ENCODE data around the gene PPARD.

The PPARD gene

DNA sequence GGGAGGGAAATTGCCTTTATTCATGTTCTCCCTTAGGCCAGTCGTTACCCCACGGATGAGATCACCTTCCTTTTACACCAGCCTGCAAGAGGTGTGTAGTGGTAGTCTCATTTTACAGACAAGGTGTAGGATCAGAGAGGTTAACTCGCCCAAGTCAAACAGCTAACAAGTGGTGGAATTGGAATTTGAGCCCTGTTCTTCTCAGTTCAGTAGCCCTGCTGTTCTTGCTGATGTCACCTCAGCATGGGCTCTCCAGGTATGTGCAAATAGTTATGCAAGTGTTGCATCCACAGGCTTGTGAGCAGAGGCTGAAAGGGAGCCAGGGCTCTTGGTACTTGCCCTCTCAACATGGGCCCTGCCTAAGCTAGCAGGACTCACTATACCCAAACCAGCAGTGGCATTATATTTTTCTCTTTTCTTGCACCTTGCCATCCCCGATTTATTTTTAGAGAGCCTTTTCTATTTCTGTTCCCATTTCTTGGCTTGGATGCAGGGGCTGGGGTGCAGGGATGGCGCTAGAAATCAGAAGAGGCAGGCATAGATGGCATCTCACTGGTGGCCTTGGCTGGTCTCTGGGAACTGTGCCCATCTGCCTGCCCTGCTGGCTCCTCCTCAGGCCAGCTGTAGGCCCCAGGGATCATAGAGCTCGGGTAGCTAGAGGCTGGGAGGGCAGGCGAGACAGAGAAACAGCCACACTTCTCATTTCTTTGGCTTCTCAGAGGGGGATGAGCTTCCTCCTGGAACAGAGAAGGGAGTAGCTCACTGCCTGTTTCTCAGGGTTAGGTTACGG lies 18.2 kb downstream of the PPARD start:
- Mint-ChIP-seq H3K27ac (no peak overlapping the region), H3K4me1 (peaks cover 74% of the 10 kb centered on the region), H3K9me3 (no peaks in the 10 kb centered on the region), H3K27me3 (no peaks in the 10 kb centered on the region), H3K4me3 (no peak overlapping the region)
- no peak for ATAC-seq
- DNase-seq = no peak

- DNase-seq (no peak), ATAC-seq (no peak)
- Mint-ChIP-seq H3K4me3 (no peak overlapping the region), H3K4me1 (peaks cover 77% of the 10 kb centered on the region), H3K9me3 (no peaks in the 10 kb centered on the region), H3K27ac (peak overlapping the region in 1 of 2 donors; percentile 49), H3K27me3 (no peaks in the 10 kb centered on the region)
These were observed 19.8 kb downstream of the PPARD start for GRCh38 chr6:35362200-35362599.

- Mint-ChIP-seq H3K27ac (peak overlapping the region in 1 of 2 donors; percentile 34), H3K4me3 (no peak overlapping the region), H3K4me1 (peaks cover 79% of the 10 kb centered on the region), H3K9me3 (no peaks in the 10 kb centered on the region), H3K27me3 (no peaks in the 10 kb centered on the region)
- ATAC-seq (no peak), DNase-seq (no peak)
These were observed 21.0 kb downstream of the PPARD start for GRCh38 chr6:35363293-35363750.

DNA sequence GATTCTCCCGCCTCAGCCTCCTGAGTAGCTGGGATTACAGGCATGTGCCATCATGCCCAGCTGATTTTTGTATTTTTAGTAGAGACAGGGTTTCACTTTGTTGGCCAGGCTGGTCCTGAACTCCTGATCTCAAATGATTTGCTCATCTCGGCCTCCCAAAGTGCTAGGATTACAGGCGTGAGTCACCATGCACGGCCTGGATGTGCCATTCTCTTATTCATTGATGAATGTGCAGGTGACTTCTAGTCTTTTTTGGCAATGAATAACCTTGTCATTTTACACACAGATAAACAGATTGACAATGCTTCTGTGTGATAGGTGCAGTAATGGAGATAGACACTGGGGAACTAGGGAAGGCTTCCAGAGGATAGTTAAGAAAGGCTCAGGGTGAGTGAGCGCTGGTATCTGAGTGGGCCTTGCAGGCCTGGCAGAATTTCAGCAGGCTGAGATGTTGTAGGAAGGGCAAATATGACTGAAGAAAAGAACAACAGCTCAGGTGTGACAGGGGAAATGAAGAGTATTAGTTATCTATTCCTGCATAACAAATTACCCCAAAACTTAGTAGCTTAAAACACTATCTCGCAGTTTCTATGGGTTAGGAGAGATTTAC lies 23.3 kb downstream of the PPARD start:
- H3K27me3 Mint-ChIP-seq = no peaks in the 10 kb centered on the region
- peak overlapping the region in 1 of 2 donors; percentile 41 for H3K27ac Mint-ChIP-seq
- peaks cover 79% of the 10 kb centered on the region for H3K4me1 Mint-ChIP-seq
- DNase-seq (no peak), ATAC-seq (no peak)
- no peak overlapping the region for H3K4me3 Mint-ChIP-seq
- H3K9me3 Mint-ChIP-seq = no peaks in the 10 kb centered on the region

GRCh38 chr6:35366204-35366596 lies 23.8 kb downstream of the PPARD start:
- H3K27me3 Mint-ChIP-seq = no peaks in the 10 kb centered on the region
- no peak for DNase-seq
- H3K9me3 Mint-ChIP-seq = no peaks in the 10 kb centered on the region
- H3K4me3 Mint-ChIP-seq = no peak overlapping the region
- peaks cover 79% of the 10 kb centered on the region for H3K4me1 Mint-ChIP-seq
- ATAC-seq = no peak
- H3K27ac Mint-ChIP-seq = no peak overlapping the region

DNA sequence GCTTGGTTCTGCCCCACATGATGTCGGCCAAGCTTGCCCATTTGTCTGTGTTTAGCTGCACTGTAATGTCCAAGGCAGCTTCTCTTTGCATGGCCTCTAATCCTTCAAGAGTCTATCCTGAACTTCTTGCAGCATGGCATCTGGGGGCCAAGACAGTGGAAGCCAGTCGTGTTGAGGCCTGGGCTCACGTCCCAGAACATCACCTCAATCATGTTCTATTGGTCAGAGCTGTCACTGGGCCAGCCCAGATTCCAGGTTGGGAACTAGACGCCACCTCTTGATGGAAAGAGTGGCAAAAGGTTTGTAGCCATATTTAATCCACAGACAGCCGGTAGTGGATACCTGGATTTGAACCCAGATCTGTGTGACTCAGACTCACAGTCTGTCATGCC lies 25.3 kb downstream of the PPARD start:
- Mint-ChIP-seq H3K4me1 (peaks cover 71% of the 10 kb centered on the region), H3K9me3 (no peaks in the 10 kb centered on the region), H3K27ac (no peak overlapping the region), H3K4me3 (no peak overlapping the region), H3K27me3 (no peaks in the 10 kb centered on the region)
- no peak for DNase-seq
- no peak for ATAC-seq

GRCh38 chr6:35368038-35368887 lies 25.9 kb downstream of the PPARD start:
- no peaks in the 10 kb centered on the region for H3K9me3 Mint-ChIP-seq
- ATAC-seq = peak; percentile 73
- peak overlapping the region; percentile 42 to 48 for H3K4me3 Mint-ChIP-seq
- peak; percentile 20 to 44 for DNase-seq
- peak overlapping the region in 1 of 2 donors; percentile 17 for H3K27ac Mint-ChIP-seq
- H3K4me1 Mint-ChIP-seq = peaks cover 65% of the 10 kb centered on the region
- no peaks in the 10 kb centered on the region for H3K27me3 Mint-ChIP-seq

DNA sequence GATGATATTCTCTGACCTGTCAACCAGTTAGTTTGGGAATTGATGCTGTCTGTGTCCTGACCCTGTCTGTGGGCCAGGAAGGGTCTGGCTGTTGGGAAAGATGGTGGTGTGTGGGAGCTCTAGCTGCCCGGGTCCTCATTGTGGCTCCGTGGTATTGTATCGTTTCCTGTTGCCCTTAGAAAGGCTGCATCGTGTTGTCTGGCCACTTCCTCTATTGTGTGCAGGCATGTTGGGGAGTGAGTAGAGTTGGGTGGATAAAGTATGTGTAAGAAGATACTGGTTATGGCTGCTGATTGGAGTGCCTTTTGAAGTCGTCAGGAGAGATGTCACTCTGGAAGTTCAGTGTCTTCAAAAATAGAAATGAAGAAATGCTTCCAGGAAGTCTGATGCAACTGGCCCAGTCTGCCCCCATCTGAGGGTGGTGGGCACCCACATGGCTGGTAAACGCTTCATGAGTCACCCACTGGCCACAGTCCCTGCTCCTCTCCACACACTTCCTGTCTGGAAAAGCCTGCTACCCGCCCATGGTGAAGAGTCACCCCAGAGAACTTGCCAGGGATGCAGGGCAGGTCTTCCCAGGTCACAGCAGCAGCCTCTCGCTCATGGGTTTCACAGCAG lies 27.9 kb downstream of the PPARD start:
- Mint-ChIP-seq H3K9me3 (no peaks in the 10 kb centered on the region), H3K4me3 (peak overlapping the region; percentile 67 to 77), H3K4me1 (peaks cover 66% of the 10 kb centered on the region), H3K27ac (peak overlapping the region; percentile 88 to 97), H3K27me3 (no peaks in the 10 kb centered on the region)
- DNase-seq (peak; percentile 31 to 61), ATAC-seq (peak; percentile 87)

DNA sequence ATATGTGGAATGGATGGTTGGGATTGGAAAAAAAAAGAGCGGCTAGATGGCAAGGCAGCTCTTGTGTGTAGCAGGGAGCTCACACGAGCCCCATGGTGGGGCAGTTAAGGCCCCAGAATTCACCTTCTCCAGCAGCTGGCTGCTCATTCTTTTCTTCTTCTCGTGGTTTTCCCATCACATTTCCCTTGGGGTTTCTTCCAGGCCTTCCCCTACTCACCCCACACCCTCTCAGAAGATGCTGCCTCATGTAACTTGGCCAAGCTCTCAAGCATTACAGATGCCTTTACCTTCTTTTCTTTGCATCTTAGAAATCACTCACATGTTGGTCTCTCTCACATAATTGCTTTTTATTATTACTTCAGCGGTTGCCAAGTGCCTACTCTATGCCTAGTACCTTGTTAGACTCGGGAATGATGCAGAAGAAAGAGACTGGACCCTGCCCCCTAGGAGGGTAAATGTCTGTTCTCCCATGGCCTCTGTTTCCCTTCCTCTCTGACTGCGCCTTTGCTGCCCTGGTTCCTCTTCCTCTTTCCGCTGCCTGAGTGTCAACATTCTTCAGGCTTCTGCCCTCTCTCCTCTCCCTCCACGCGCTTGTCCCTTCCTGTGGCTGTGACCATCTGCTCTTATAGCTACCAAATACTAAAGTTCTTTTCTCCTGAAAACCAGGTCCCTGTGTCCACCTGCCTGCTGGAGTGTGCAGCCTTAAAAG lies 28.6 kb downstream of the PPARD start:
- H3K4me1 Mint-ChIP-seq = peaks cover 66% of the 10 kb centered on the region
- no peaks in the 10 kb centered on the region for H3K9me3 Mint-ChIP-seq
- DNase-seq = no peak
- peak overlapping the region; percentile 67 to 77 for H3K4me3 Mint-ChIP-seq
- no peaks in the 10 kb centered on the region for H3K27me3 Mint-ChIP-seq
- no peak for ATAC-seq
- H3K27ac Mint-ChIP-seq = peak overlapping the region; percentile 88 to 97

DNA sequence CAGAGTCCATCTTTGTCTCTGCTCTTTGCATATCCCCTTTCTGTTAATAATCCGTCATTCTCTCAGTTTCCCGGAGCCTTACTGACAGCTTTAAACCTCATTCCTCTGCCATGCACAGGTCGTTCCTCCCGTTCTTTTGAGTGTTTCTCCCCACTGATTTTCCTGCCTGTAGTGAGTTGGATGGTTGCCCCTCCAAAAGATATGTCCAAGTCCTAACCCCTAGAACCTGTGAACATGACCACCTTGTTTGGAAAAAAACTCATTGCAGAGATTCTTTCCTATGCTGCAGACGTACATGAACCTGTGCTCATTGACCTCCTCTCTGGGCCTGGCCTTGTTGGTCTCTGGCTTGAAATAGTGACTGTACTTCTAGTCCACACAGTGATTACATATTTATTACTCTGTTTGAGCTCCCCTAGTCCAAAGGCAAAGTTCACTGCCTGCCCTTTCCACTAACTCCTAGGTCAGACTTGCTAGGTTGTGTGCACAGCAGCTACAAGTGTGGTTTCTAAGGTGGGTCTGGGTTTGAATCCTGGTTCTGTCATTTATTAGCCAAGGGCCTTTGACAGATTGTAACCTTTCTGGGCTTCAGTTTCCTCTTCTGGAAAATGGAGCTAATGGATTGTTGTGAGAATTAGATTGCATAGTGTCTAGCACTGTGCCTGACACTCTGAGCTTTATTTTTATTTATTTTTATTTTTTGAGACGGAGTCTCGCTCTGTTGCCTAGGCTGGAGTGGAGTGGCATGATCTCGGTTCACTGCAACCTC lies 29.3 kb downstream of the PPARD start:
- Mint-ChIP-seq H3K4me1 (peaks cover 69% of the 10 kb centered on the region), H3K27ac (peak overlapping the region; percentile 50 to 97), H3K27me3 (no peaks in the 10 kb centered on the region), H3K4me3 (peak overlapping the region; percentile 28 to 45), H3K9me3 (no peaks in the 10 kb centered on the region)
- ATAC-seq (no peak), DNase-seq (no peak)

DNA sequence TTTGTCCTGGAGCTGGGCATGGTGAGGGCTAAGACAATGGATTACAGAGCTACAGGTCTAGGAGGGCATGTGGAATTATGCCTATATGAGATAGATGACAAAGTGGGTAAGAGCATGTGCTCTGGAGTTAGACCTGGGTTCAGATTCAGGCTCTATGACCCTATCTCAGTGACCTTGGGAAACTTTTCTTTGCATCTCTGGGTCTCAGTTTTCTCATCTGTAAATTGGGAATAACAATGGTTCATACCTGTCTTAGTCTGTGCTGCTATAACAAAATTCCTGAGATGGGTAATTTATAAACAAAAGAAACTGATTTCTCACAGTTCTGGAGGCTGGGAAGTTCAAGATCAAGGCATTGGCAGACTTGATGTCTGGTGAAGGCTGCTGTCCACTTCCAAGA lies 30.3 kb downstream of the PPARD start:
- Mint-ChIP-seq H3K4me1 (peaks cover 68% of the 10 kb centered on the region), H3K4me3 (no peak overlapping the region), H3K27me3 (no peaks in the 10 kb centered on the region), H3K27ac (no peak overlapping the region), H3K9me3 (no peaks in the 10 kb centered on the region)
- ATAC-seq (no peak), DNase-seq (no peak)

- Mint-ChIP-seq H3K27ac (no peak overlapping the region), H3K4me1 (peaks cover 50% of the 10 kb centered on the region), H3K27me3 (no peaks in the 10 kb centered on the region), H3K9me3 (no peaks in the 10 kb centered on the region), H3K4me3 (no peak overlapping the region)
- DNase-seq (no peak), ATAC-seq (no peak)
These were observed 33.9 kb downstream of the PPARD start for GRCh38 chr6:35376281-35376680.

DNA sequence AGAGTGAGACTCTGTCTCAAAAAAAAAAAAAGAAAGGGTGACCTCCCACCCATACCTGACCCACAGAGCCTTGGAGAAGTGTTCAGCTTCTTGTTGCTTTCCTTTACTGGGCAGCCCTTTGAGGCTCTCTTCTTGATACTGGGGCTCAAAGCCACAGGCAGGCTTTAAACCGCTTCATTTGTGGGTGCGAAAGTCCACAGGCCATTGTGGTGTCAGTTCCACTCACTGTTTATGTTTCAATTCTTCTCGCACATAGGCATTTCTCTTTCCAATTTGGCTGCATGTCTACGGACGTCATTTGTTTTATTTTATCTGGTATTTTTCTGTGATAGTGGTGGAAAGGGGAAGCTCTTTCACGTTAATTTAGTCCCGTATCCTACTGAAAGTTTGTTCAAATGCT lies 34.6 kb downstream of the PPARD start:
- Mint-ChIP-seq H3K27me3 (no peaks in the 10 kb centered on the region), H3K4me1 (peaks cover 44% of the 10 kb centered on the region), H3K27ac (peak overlapping the region in 1 of 2 donors; percentile 73), H3K9me3 (no peaks in the 10 kb centered on the region), H3K4me3 (no peak overlapping the region)
- ATAC-seq (no peak), DNase-seq (no peak)

- Mint-ChIP-seq H3K4me3 (no peak overlapping the region), H3K27me3 (no peaks in the 10 kb centered on the region), H3K4me1 (peaks cover 50% of the 10 kb centered on the region), H3K27ac (no peak overlapping the region), H3K9me3 (peaks cover 0 to 7% of the 10 kb centered on the region in 2 donors)
- ATAC-seq = no peak
- no peak for DNase-seq
These were observed 35.9 kb downstream of the PPARD start for GRCh38 chr6:35378261-35378660.
